ENCODE results near the gene VAMP2.
"Not testable (repeated sequence)": the region's sequence is repeated elsewhere in the genome, so short reads cannot be mapped to it uniquely, and the experiment has no call there.

The VAMP2 gene

DNA sequence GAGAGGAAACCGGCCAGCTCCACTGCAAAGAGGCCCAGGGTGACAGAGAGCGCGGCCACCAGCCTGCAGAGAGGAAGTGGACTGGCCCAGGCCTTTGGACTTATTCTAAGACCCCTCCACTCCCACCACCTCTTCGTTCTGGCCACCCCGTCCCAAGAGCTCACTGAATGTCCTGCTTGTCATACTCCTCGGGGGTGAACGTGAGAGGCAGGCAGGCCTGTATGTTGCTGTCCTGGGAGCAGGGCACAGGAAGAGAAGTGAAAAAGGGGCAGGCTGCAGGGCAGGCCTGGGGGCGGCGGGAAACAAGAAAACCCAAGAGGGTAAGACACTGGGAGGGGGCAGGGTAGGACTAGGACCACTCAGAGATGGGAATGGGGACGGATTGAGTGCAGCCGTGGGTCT, 13.0 kb upstream of the VAMP2 start:
- DNase-seq, result no peak

DNA sequence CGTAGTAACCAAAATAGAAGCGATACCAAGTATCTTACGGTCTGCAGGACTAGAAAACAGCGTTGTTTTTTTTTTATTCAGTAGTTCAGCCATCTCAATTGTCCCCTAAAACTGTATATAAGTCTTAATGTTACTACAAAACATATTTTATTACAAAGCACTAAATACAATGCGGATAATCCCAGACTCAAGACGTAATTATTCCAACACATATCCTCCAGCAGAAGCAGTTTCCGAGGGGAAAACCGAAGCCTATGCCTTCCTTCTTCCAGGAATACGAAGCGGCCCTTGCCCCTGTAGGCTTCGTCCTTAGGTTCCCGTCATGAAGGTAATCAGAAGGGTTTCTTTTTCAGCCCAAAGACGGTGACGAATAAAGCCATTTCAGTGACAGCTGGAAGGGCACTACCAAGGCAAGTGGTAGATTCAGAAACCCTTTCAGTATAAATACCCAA, 11.1 kb upstream of the VAMP2 start:
- no peak for DNase-seq

DNA sequence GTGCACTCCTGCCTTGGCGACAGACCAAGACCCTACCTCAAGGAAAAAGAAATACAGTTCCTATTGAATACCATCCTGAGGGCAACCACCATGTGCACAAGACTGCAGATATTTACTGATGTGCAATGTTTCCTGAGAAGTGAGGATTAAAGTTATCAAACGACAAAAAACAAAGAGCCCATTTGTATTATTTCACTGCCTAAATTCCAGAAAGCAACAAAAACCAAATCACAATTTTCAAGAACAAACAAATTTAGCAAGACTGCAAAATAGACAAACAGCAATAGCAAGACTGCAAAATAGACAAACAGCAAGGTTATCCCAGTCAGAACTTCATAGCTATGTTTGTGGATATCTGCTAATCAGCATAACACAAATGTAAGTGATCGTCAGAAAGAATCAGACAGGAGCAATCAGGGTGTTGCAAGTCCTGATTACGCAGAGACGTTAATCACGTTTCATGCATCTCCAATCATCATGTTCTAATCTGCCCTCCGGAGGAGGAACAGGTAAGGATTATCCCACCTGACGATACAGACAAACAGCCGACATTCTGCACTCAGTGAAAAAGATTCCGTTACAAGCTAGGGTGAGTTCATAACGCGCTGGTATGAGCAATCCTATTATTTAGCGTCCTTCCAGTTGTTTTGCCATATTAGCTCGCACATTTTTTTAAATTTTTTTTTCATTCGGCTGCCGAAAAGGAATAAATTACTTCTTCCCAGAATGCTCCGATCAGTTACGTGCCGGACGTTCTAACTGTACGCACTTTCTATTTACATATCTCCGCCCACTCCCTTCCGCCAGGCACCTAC, 10.5 kb upstream of the VAMP2 start:
- DNase-seq, result peak; percentile 75 to 94

DNA sequence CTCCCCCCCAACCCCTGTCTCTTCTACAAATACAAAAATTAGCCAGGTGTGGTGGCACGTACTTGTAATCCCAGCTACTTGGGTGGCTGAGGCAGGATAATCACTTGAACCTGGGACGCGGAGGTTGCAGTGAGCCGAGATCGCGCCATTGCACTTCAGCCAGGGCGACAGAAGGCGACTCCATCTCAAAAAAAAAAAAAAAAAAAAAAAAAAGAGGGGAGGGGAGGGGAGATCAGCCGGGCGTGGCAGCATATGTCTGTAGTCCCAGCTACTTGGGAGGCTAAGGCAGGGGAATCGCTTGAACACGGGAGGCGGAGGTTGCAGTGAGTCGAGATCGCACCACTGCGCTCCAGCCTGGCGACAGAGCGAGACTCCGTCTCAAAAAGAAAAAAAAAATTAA, 7.4 kb upstream of the VAMP2 start:
- DNase-seq, result not testable (repeated sequence)

DNA sequence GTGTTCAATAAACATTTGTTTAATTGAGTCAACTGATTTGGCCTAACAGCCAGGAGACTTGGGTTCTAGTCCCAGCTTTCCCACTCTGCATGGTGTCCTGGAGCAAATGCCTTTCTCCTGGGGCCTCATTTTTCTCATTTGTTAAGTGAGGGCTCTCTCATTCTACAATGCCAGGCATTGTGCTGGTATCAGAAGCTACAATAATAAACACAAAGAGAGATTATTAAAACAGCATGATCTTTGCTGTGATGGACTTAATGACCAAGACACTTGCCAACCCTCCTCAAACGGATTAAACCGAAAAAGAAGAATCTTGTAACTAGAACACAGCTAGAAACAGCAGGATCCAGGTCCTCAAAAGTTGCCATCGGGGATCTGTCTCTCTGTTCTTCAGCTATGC, 4.8 kb upstream of the VAMP2 start:
- DNase-seq, result no peak

DNA sequence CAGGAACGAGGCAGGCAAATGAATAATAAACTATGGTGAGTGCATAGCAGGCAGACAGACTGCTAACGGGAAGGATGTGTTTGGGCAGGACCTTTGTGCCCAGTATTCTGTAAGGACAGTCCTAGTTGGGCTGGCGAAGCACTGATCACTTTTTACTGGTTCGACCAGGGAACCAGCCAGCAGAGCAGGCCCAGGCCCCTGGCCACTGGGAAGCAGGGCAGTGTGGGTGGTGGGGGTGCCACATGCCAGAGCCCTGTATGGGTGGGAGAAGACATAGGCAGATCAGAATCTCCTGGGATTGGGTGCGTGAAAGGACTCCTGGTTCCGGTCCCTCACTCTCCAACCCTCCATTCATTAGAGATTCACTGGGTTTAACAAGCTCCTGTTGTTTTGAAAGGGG, 4.0 kb upstream of the VAMP2 start:
- no peak for DNase-seq

DNA sequence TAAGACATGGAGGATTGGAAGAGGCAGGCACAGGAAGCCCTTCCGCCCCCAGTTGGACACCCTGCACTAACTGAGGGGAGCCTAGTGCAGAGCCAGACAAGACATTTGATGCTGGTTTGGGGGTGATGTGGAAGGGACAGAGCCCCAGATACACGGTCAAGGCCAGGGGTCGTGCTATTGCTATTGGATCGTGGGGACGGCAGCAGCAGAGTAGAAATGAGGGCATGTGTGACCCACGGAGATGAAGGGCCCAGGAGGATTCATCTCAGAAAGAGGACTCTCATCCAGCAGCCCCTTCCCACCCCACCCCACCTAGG, 2.0 kb upstream of the VAMP2 start:
- DNase-seq, result no peak

DNA sequence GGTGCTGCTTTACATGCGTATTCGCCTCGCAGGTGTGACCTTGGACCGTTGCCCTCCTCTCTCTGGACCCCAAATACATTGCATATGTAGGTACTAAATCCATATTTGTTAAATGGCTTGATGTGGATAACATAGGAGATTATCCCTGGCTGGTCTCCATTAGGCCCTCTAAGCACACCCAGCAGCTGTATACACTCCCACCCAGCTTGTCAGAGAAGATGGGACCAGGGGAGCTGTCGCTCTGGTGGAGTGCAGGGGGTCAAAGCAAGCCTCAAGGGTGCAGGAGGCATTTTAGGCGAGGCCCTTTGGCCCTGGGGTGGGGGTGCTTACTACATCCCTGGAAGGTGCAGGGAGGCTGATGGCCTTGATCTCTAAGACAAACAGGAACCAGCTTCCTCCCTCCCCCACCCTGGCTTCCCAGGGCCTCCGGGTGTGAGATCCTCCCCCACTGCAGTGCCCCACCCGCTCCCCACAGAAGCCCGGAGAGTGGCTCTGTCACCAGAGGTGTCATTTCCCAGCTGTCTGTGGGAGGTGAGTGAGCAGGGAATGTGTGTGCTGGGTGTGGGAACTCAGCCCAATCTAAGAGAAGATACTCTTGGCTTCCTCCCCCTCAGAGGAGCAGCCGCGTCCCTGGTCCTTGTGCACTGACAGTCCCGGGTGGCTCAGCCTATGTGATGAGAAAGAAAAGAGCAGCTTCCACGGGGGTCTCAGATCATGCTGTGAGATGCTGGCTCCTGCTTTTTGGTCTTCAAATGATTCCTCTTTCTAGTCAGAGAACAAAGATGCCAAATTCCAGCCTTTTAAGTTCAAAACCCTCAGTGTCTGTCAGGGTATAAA, 1.4 kb upstream of the VAMP2 start:
- peak in 1 of 2 donors; percentile 37 for DNase-seq

DNA sequence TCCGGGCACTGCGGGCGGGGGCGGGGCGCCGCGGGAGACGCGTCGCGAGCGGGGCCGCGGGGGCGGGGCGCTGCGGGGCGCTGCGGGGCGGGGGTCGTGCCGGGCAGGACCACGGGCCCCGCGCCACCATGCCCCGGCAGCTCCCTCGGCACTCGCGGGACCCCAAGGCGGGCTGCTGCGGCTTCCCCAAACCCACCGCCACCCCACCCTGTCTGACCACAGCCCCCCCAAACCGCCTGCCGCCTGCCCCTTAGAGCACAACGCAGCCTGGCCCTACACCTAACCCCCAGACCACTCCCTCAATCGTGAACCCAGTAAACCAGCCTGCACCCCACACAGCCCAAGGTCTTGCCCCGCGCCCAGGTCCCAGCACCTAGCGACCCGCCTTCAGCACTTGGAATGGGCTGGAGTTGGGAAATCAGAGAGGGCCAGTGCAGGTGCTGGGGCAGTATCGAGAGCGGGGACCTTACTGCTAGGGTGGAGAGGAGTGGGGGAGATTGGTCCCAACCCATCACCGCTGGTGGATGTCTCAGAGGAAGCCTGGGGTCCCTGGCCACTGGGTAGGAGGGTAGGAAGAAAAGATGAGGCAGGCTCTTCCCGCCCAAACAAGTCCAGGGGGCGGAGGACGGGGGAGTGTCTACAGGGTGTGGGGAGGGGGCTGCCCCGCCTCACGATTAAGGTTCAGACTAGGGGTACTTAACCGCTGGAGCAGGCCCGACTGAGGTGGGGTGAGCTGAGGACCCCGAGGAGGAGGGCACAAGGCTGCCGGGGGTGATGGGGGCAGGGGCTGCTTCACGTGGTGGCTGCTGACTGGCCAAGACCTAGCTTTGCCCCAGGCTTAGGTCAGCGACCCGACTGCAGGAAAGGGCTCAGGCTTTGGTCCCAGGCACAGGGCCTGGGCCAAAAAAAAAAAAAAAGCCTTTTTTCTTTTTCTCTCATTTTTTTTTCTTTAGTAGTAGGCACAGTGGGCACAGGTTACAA, 539 bp upstream of the VAMP2 start:
- DNase-seq, result no peak

DNA sequence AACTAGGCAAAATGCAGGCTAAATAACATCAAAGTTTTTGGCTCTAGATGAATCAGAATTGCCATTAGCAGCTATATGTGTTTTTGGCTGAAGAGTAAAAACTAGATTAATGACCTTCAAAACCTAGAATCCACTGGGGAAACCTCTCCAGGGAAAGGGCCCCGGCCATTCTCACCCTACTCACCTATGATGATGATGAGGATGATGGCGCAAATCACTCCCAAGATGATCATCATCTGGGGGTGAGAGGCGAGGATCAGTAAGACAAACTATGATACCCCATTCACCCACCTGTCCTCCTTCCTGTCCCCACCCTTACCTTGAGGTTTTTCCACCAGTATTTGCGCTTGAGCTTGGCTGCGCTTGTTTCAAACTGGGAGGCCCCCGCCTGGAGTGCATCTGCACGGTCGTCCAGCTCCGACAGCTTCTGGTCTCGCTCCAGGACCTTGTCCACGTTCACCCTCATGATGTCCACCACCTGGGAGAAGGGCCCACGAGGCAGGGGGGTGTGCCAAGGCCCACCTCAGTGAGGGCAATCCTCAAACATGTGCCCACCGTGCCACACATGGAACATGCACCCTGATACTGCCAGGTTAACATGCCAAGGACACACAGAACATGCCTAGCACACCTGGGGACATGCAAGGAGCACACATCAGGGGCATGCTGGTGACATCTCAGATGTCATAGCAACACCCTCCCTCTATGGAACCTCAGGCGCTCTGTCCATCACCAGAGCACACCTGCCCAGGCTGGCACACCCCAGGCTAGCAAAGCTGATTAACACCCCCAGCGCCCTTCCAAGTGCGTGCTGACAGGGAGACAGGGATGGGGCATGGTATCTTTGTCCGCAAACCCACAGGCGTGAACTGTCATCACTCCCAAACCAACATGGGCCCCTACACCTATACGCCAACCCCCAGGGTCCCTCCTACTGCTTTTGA, 1.2 kb downstream of the VAMP2 start:
- no peak for DNase-seq

DNA sequence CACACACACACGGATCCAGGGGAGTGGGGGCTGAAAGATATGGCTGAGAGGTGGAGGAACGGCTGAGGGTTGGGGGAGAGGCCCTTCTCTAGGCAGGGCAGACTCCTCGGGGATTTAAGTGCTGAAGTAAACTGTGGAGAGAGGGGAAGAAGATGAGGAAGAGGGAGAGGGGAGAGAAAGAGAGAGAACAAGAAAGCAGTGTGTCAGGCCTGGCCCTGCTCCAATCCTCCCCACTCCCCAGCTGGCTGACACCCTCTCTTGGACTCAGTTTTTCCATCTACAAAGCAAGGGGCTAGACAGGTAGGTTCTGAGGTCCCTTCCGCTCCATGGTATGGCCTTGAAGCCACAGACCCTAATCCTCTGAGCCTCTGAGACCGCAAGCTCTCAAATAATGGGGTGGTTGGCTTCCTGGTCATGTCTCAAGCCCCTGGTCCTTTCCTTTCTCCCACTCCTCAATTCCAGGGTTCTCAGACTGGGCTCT, 2.0 kb downstream of the VAMP2 start:
- DNase-seq, result no peak

DNA sequence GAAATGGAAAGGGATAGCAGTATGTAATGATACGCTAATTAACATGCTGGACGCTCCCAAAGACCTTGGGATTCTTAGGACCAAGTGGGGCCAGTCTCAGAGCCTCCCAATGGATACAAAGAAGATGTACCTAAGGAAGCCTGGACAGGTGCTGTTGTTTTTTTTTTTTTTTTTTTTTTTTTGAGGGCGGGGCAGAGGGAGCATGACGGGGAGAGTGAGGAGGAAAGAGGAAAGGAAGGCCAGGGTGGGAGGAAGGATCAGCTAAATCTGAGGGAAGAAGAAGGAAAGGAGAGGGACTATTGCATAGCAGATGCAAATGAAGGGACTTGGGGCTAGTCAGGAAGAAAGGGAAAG, 2.5 kb downstream of the VAMP2 start:
- no peak for DNase-seq

DNA sequence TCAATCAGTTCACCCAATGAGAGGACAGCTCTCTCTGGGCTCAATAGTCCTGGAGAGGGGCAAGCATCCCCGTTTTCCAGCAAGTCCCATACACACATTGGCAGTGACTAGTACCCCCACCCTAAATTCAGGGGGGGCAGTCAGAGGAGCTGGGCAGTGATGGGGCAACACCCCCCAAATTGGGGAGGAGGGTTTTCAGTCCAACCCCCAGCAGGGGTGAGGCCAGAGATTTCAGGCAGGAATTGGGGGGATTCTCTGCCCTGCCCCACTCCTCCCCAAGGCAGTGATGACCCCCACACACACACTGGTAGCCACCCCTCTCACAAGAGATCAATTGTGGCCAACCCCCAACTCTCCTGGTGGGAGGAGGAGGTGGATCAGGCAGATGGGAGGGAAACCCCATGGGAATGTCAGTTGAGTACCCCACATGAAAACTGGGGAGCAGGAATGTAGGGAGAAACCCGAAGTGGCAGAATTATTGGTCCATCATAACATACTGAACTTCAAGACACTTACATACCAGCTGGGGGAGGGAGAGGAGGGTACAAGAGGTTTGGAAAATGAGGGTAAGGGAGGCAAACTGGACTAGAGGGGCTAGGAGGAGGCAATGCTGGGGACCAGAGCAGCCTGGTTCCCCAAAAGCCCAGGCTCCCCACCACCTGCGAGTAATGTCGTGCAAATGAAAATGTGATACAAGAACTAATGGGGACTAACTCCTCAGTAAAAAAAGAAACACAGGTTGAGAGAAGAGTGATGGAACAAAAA, 3.1 kb downstream of the VAMP2 start:
- no peak for DNase-seq

DNA sequence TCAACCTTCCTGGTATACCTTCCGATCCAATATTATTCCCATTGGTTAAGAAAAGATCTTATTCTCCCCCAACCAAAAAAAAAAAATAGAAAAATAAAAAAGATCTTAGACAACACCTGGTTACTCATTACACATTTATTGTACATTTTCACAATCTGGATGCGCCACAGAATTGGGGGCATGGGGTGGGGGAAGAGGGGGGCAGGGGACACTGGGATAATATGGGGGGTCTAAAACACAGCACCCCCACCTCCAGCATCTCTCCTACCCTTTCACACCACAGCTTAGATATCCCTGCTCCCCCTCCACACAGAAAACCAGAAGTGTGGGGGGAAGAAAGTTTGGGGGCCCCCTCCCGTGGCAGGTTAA, 3.7 kb downstream of the VAMP2 start:
- DNase-seq, result no peak

DNA sequence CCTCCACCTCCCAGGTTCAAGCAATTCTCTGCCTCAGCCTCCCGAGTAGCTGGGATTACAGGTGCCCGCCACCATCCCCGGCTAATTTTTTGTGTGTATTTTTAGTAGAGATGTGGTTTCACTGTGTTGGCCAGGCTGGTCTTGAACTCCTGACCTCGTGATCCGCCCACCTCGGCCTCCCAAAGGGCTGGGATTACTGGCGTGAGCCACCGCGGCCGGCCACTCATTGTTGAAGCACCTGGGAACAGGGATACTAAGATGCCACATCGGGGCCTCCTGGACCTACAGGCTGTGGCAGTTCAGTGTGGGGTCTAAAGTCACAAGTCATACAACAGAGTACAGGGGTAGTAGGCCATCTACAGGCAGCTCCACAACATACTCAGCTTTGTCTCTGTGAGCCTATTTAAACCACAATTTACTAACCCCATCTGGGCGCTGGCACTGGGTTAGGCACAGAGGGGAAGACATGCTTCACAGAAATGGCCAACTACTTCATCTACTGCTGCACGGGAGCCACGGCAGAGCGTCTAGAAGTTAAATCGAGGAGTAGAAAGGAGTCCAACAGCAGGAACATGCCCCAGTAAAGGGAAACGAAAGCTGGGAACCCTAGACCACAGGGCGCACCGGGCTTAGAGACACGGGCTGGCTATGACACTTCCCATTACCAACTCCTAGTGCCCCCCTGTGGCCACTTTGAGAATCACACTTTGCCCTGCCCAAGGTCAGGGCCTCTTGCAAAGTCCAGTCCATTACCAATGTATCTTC, 4.3 kb downstream of the VAMP2 start:
- DNase-seq, result peak; percentile 86

DNA sequence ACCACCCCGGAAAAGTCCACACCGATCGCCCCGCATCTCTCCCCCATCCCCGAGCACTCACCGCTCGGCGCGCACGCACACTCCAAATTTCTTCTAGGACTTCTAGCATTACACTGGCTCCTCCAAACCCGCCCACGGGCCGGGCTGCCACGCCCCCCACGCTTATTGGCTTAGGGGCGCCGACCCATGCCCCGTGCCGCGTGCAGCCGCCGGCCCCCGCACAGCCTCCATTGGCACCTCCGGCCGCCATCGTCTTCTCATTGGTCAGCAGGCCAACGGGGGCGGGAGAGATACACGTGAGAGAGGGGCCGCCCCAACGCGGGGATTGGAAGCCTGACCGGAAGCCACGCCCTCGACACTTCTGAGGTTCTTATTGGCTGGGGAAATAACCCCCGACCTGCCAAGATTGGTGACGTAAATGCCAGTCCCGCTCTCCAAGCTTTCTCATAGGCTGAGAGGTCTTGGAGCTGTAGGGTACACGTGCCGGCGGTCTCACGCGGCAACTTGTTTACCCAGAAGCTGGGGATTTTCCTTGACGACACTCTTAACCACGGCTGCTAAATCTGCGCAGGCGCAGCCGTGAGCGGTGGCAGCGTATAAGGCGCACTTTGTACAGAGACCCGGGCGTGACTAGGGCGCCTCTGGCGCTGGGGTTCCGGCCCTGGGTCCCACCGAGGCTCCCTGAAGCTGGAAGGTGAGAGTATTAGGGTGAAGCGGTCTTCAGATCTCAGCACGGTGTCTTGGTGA, 6.3 kb downstream of the VAMP2 start:
- DNase-seq, result peak; percentile 99 to 100

DNA sequence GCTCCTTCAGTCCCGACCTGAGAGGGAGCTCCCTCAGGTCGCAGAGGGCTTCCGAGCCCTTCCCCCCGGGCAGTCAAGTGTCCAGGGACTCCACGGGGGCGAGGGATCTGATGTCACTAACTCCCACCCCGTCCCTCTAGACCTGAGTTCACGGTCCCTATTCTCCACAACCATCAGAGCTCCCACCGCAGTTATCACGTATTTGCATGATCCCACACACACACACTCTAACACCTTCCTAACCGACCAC, 6.8 kb downstream of the VAMP2 start:
- DNase-seq, result no peak

DNA sequence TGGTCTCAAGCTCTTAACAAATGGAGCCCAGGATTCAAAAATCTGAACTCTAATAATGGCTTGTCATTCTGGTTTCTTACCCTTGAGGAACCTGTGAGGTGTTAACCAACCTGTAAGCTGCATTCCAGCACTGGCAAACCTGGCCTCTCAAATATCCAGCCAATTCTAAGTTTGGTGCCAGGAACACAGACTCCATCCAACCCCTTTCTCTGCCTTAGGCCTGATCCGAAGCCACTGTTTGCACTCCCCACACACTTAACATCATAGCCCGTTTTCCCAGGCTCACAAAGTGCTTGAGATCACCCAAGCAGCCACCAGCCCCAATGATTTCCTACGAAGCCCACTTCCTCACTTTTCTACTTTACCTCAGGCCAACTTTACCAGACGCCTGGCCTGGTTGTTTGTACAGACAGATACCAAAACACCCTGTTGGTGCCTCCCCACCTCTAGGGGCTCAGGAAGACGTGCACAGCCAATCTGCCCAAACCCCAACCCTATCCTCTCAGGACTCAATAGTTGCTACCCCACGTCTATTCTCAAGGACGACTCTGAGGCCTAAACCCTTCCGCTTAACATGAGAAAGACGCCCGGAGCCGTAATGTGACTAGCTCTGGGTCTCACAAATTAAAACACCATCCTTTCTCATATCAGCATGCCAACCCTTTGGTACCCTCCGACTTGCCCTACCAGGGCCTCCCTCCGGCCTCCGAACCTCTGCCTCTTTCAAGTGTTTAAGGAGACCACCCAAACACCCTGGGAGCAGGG, 7.3 kb downstream of the VAMP2 start:
- no peak for DNase-seq

DNA sequence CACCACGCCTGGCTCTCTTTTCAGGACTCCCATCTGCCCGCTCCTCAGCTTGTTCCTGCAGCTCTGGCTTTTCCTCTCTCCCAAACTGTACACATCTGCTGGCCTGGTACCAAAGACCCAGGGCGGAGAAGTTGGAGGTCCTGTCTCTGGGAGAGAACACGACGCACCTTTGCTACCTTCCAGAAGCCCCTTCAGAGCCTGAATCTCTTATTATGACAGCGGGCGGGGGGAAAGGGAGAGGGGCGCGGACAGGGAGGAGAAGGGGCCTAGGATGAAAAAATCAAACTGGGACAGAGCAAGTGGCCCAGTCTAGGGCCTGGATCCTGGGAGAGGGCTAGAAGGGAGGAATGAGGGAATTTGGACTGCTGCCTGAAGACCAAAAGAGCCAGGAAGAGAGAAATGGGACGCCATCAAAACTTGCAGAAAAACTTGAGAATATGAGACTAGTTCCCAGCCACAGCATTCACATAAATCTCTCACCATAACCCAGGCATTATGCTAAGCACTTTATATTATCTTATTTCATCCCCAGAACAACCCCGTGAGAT, 8.1 kb downstream of the VAMP2 start:
- no peak for DNase-seq

Data from hippocampal formation (tissue), 2 donors.